GM12864 (cell line): Measurements from ENCODE around the gene NPL.

Experiments used
- DNase-seq: peaks from one replicate; pipeline ENCODE4 v3.0.0-alpha.2; 2011; ENCODE audit warnings: low read depth
- H3K4me3 ChIP-seq: 2 replicates; pipeline ENCODE4 v1.5.1; 2011; ENCODE audit warnings: mild to moderate bottlenecking, low read depth, low read length, control low read depth
- TF ChIP-seq, protein P1 (sequence below): IDR thresholded peaks from 2 replicates; pipeline ENCODE4 v1.5.1; 2011; ENCODE audit warnings: low read depth, mild to moderate bottlenecking, moderate library complexity, low read length, control low read depth, inconsistent platforms; ENCODE audit errors: missing control alignments

NPL gene

DNA sequence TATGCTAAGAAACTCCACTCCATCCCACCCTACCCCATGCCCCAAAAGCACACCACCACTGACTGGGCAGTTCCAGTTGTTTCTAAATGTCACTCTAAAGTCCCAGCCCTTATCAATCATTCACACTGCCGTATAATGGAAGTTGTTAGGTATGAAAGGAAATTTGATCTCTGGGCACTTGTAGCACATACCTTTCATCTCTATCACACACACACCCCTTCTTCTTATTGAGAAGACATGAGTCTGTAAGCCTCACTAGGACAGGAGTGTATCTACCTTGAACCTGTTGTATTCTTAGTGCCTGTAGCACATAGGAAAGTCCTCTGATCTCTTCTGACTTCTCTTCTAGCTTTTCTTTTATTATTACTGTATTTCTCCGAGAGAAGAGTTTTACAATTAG is 27.3 kb downstream of the NPL start:
- TF ChIP-seq, protein P1, sequence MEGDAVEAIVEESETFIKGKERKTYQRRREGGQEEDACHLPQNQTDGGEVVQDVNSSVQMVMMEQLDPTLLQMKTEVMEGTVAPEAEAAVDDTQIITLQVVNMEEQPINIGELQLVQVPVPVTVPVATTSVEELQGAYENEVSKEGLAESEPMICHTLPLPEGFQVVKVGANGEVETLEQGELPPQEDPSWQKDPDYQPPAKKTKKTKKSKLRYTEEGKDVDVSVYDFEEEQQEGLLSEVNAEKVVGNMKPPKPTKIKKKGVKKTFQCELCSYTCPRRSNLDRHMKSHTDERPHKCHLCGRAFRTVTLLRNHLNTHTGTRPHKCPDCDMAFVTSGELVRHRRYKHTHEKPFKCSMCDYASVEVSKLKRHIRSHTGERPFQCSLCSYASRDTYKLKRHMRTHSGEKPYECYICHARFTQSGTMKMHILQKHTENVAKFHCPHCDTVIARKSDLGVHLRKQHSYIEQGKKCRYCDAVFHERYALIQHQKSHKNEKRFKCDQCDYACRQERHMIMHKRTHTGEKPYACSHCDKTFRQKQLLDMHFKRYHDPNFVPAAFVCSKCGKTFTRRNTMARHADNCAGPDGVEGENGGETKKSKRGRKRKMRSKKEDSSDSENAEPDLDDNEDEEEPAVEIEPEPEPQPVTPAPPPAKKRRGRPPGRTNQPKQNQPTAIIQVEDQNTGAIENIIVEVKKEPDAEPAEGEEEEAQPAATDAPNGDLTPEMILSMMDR: no peak
- no peak for DNase-seq
- H3K4me3 ChIP-seq: no peak overlapping the region

DNA sequence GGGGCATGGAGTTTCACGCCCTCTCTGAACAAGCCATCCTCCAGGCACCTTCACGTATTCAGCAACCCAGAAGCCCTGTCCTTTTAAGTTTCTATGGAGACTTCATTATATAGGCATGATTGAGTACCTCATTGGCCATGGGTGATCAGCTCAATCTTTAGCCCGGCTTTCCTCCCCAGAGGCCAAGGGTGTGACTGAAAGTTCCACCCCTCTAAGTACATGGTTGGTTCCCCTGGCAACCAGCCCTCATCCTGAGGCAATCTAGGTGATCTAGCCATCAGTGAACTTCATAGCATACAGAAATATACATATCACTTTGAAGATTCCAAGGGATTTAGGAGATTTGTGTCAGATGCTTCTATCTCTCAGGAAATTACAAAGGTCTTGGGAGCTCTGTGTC is 28.2 kb downstream of the NPL start:
- TF ChIP-seq, protein P1: no peak
- H3K4me3 ChIP-seq: no peak overlapping the region
- DNase-seq: no peak

DNA sequence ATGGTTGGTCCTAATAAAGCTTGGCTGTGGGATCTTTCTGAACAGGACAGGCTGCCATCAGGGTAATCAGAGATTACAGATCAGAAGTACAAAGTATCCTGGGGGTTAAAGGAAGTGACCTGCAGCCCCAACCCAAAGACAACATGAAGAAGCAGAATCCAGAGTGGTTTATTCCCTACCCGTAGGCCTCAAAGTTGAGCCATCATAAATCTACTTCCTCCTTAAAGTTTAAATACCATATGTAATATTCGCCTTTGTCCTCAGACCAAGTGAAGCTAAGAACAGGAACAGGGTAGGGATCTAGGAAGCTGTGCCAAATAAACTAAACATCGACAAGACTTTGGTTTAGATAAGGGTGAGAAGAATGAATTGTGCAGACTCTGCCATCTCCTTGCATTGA is 33.6 kb downstream of the NPL start:
- DNase-seq: no peak
- TF ChIP-seq, protein P1: no peak
- no peak overlapping the region for H3K4me3 ChIP-seq

DNA sequence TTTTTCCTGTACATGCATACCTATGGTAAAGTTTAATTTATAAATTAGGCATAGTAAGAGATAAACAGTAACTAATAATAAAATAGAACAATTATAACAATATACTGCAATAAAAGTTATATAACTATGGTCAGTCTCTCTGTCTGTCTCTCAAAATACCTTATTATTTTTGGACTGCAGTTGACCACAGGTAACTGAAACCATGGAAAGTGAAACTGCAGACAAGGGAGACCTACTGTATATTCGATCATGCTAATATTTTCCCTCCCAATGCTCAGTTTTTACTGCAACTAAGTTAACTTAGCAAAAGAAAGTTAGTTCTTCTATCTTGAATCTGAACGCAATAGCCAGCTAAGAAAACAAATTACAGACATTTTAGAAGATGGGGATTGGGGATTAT is 37.3 kb downstream of the NPL start:
- DNase-seq: no peak
- TF ChIP-seq, protein P1: no peak
- no peak overlapping the region for H3K4me3 ChIP-seq

DNA sequence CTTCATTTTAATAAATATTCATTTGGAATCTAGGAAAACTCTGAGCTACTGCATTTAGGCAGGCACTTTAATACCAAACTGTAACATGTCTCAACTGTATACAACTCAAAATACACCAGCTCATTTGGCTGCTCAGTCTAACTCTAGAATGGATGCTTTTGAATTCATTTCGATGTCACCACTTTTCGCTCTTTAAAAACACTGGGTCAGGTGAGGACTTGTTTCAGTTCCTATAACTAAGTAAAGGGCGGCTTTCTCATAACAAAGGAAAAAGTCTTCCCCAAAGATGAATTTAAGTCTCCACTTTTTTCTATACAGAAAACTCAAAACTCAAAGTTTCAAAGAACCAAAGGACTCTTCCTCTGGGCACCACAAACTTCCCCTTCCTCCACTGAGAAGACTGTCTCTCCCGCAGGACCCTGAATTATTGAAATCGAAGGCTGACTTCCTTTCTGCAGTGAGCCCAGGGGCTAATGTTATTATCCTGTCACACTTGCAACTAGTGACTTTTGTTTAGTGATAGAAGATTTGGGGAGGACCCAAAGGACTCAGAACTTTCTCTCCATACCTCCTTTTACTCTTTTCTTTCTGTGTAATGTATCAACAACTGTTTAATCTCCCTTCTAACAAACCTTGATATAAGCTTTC is 39.8 kb downstream of the NPL start:
- DNase-seq: no peak
- TF ChIP-seq, protein P1: no peak
- H3K4me3 ChIP-seq: no peak overlapping the region; the same call in 1 of the 2 replicates

DNA sequence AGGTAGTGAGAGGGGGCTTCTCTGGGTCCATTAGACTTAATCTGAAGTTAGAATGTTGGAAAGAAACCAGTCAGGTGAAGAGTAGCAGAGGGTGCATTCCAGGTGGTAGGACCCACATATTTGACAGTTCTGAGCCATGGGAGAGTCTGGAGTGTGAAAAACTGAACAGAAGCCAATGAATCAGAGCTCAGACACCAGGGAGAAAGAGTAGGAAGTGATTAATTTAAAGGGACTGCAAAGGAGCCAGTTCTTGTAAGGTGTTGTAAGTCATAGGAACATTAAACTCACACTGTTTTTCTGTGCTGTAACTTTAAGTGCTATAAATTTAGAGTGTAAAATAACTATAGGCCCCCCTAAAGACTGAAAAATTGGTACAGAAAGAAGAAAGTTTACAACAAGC is 43.7 kb downstream of the NPL start:
- no peak for DNase-seq
- TF ChIP-seq, protein P1: no peak
- no peak overlapping the region for H3K4me3 ChIP-seq

DNA sequence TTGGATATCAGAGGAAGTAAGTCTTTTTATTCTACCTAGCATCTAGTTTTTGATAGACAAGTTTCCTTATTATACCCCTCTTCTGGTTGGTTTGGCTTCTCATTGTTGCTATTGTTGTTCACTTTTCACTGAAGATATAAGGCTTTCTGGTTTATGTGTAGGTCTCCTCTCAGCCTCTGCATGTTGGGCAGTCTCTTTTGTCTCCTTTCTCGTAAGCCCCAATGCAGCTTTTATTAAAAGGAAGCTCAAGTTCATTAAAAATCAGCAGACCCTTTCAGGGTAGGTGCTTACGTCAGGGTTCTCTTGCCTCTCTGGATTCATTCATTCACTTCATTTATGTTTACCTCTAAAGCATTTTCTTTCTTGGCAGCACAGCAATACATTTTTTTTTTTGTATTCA is 44.8 kb downstream of the NPL start:
- TF ChIP-seq, protein P1: no peak
- DNase-seq: no peak
- no peak overlapping the region for H3K4me3 ChIP-seq
